GM12878 (cell line): ENCODE measurements around the gene ESM1. TPM values are rescaled to one million over a fixed set of nuclear protein-coding genes. Genes with fewer than 3 reads are reported as not detected.

ENCODE experiments used
- ATAC-seq: fragments of 200-7000 bp; cut with Tn5 transposase; 3 replicates; pipeline ENCODE4 v1.9.1; 2020; ENCODE audit warnings: mild to moderate bottlenecking, moderate library complexity
- BruUV-seq: library from RNA; stranded (reverse); fragments of 400-500 nt; replicated peaks from 2 replicates; lab custom pipeline; 2021; lab: Mats Ljungman, UMichigan
- CTCF ChIA-PET: fragments of 300-600 bp; sonication (Branson Sonifier 250); formaldehyde crosslinking; extraction: SDS; loops from one replicate; lab custom pipeline; 2021; ENCODE audit warnings: inconsistent platforms; lab: Yijun Ruan, JAX
- POLR2A ChIA-PET: fragments of 350-600 bp; formaldehyde crosslinking; extraction: SDS; loops from one replicate; lab custom pipeline; 2021; ENCODE audit warnings: inconsistent platforms; lab: Charles Lee
- RAD21 ChIA-PET: fragments of 300-600 bp; sonication (Branson Sonifier 250); formaldehyde crosslinking; loops from one replicate; lab custom pipeline; 2023; ENCODE audit warnings: antibody characterized with exemption; ENCODE audit not compliant: unreplicated experiment; lab: Charles Lee
- SMC1A ChIA-PET: fragments of 300-600 bp; sonication (Branson Sonifier 250); formaldehyde crosslinking; loops from one replicate; lab custom pipeline; 2023; ENCODE audit not compliant: unreplicated experiment, uncharacterized antibody; lab: Charles Lee
- DNase-seq: peaks from one replicate; pipeline ENCODE4 v3.0.0-alpha.2; 2011; ENCODE audit warnings: low read depth, low spot score
- FAIRE-seq: peaks from 3 replicates; lab custom pipeline; 2011; peaks lifted over from hg19 to GRCh38; lab: Jason Lieb, UNC
- H2AFZ ChIP-seq: 2 replicates; pipeline ENCODE4 v1.6.0; 2011; ENCODE audit warnings: low read depth, low read length, control low read depth; ENCODE audit not compliant: control insufficient read depth
- H3K27ac ChIP-seq: 2 replicates; pipeline ENCODE4 v1.5.1; 2011; ENCODE audit warnings: control low read depth; ENCODE audit not compliant: control insufficient read depth, insufficient read depth
- H3K27me3 ChIP-seq, 2 experiments: replicated peaks in 1 of 2; 2 replicates each; pipeline versions ENCODE4 v1.6.0 to v1.6.1; 2011; ENCODE audit warnings: low read length in 1 of 2; ENCODE audit not compliant: control insufficient read depth in 2 of 2, insufficient read depth in 2 of 2
- H3K36me3 ChIP-seq, 2 experiments: 2 replicates each; pipeline ENCODE4 v1.5.1; 2011; ENCODE audit warnings: low read length in 1 of 2; ENCODE audit not compliant: control insufficient read depth in 2 of 2, insufficient read depth in 2 of 2
- H3K4me1 ChIP-seq: 2 replicates; pipeline ENCODE4 v1.6.1; 2011; ENCODE audit warnings: mild to moderate bottlenecking, low read length, moderate library complexity, mixed read lengths; ENCODE audit not compliant: control insufficient read depth, insufficient read depth
- H3K4me2 ChIP-seq: 2 replicates; pipeline ENCODE4 v1.6.0; 2011; ENCODE audit warnings: control low read depth; ENCODE audit not compliant: control insufficient read depth, insufficient read depth
- H3K4me3 ChIP-seq: fragments of 200-600 bp; sonication (generic); 2 replicates; pipeline ENCODE4 v1.5.1; 2016
- H3K79me2 ChIP-seq: 2 replicates; pipeline ENCODE4 v1.6.0; 2011; ENCODE audit warnings: low read length; ENCODE audit not compliant: control insufficient read depth, insufficient read depth
- H3K9ac ChIP-seq: 2 replicates; pipeline ENCODE4 v1.8.0; 2011; ENCODE audit warnings: low read length, control low read depth, mixed read lengths; ENCODE audit not compliant: control insufficient read depth, insufficient read depth
- H3K9me3 ChIP-seq: replicated peaks from 3 replicates; pipeline ENCODE4 v1.5.1; 2011; ENCODE audit warnings: mild to moderate bottlenecking, low read length; ENCODE audit not compliant: control insufficient read depth, insufficient read depth
- H4K20me1 ChIP-seq: 2 replicates; pipeline ENCODE4 v1.6.0; 2011; ENCODE audit not compliant: control insufficient read depth, insufficient read depth
- BACH1 ChIP-seq: fragments of 450-650 bp; IDR thresholded peaks from 2 replicates; pipeline ENCODE4 v1.6.1; 2017; ENCODE audit warnings: mild to moderate bottlenecking, borderline replicate concordance
- BMI1 ChIP-seq: fragments of 450-650 bp; IDR thresholded peaks from 2 replicates; pipeline ENCODE4 v1.6.1; 2016; ENCODE audit warnings: mild to moderate bottlenecking, moderate library complexity, borderline replicate concordance
- CEBPB ChIP-seq, 2 experiments: fragments of 150-350 bp in 1 of 2; IDR thresholded peaks; 2 replicates each; pipeline ENCODE4 v1.6.1; 2012 to 2014; ENCODE audit warnings: low read depth in 2 of 2, low read length in 2 of 2, borderline replicate concordance in 1 of 2, inconsistent platforms in 1 of 2
- E4F1 ChIP-seq: fragments of 450-650 bp; IDR thresholded peaks from 2 replicates; pipeline ENCODE4 v1.6.1; 2018; ENCODE audit warnings: borderline replicate concordance, mild to moderate bottlenecking; ENCODE audit not compliant: partially characterized antibody
- FOXK2 ChIP-seq: fragments of 450-650 bp; IDR thresholded peaks from 2 replicates; pipeline ENCODE4 v1.6.1; 2017; ENCODE audit warnings: mild to moderate bottlenecking, moderate library complexity
- HDGF ChIP-seq: fragments of 450-650 bp; IDR thresholded peaks from 2 replicates; pipeline ENCODE4 v1.6.1; 2016; ENCODE audit warnings: antibody characterized with exemption
- IKZF2 ChIP-seq, 2 experiments: fragments of 450-650 bp; IDR thresholded peaks; 2 replicates each; pipeline ENCODE4 v1.6.1; 2017; ENCODE audit warnings: mild to moderate bottlenecking in 2 of 2, moderate library complexity in 2 of 2
- JUNB ChIP-seq: IDR thresholded peaks from 2 replicates; pipeline ENCODE4 v1.6.1; 2016; ENCODE audit warnings: antibody characterized with exemption, mild to moderate bottlenecking
- KLF5 ChIP-seq: fragments of 450-650 bp; IDR thresholded peaks from 2 replicates; pipeline ENCODE4 v1.6.1; 2014; ENCODE audit warnings: mild to moderate bottlenecking; ENCODE audit not compliant: partially characterized antibody
- MAX ChIP-seq: IDR thresholded peaks from 2 replicates; pipeline ENCODE4 v1.6.1; 2012; ENCODE audit warnings: low read depth, low read length, improper control_type of control experiment
- MTA2 ChIP-seq: fragments of 450-650 bp; IDR thresholded peaks from 2 replicates; pipeline ENCODE4 v1.6.1; 2016; ENCODE audit warnings: low read depth, mild to moderate bottlenecking, moderate library complexity
- NFXL1 ChIP-seq: fragments of 450-650 bp; IDR thresholded peaks from 2 replicates; pipeline ENCODE4 v1.6.1; 2017; ENCODE audit warnings: antibody characterized with exemption, mild to moderate bottlenecking, borderline replicate concordance
- RAD51 ChIP-seq: fragments of 450-650 bp; IDR thresholded peaks from 2 replicates; pipeline ENCODE4 v1.6.1; 2016; ENCODE audit warnings: moderate library complexity, mild to moderate bottlenecking, inconsistent platforms
- RFX5 ChIP-seq: IDR thresholded peaks from 2 replicates; pipeline ENCODE4 v1.6.1; 2011; ENCODE audit warnings: low read depth, low read length, improper control_type of control experiment
- SMAD1 ChIP-seq: fragments of 450-650 bp; IDR thresholded peaks from 2 replicates; pipeline ENCODE4 v1.6.1; 2018; ENCODE audit warnings: mild to moderate bottlenecking, low read depth; ENCODE audit not compliant: partially characterized antibody
- SMAD5 ChIP-seq: IDR thresholded peaks from 2 replicates; pipeline ENCODE4 v1.6.1; 2016; ENCODE audit warnings: antibody characterized with exemption, low read depth
- SP1 ChIP-seq: IDR thresholded peaks from one replicate; pipeline ENCODE4 v1.6.1; 2011; ENCODE audit warnings: low read depth, low read length
- ZBED1 ChIP-seq: IDR thresholded peaks from 2 replicates; pipeline ENCODE4 v1.6.1; 2016; ENCODE audit warnings: borderline replicate concordance
- WGBS: methylation state at CpG from one replicate; pipeline ENCODE4 v1.1.6; 2016; ENCODE audit warnings: low lambda C conversion rate; ENCODE audit not compliant: insufficient replicate concordance, insufficient coverage; ENCODE audit errors: missing lambda C conversion rate; 5-methylcytosine and 5-hydroxymethylcytosine counted together
- in situ Hi-C: fragments of 300-500 bp; cut with MboI; formaldehyde crosslinking; loops from 9 replicates; pipeline ENCODE4 v1.14.3; 2018; ENCODE audit warnings: mixed read lengths
- intact Hi-C: fragments of 100-400 bp; cut with micrococcal nuclease; formaldehyde crosslinking; loops from one replicate; pipeline ENCODE4 v1.14.2; 2022; ENCODE audit not compliant: unreplicated experiment
- polyA plus RNA-seq, 11 experiments: library from polyadenylated mRNA; depleted of rRNA in 4 of 11; unstranded in 6 of 11; stranded (reverse) in 5 of 11; fragments of >200 nt; fragmentation: Nextera tagmentation in 4 of 11; fragmentation: Illumina TruSeq in 1 of 11; extraction: Ambion mirVana in 4 of 11; extraction: Trizol in 1 of 11; gene quantifications; 1 replicate in 1 of 11; 2 replicates in 10 of 11; pipeline versions ENCODE4 v1.2.1 to v1.2.3, GENCODE V29; 2011 to 2016; ENCODE audit warnings: inconsistent platforms in 2 of 11, missing spikeins in 2 of 11, low read depth in 1 of 11
- total RNA-seq, 4 experiments: library from RNA; depleted of rRNA in 3 of 4; stranded (reverse); fragments of >200 nt in 3 of 4; fragmentation: Illumina TruSeq in 1 of 4; extraction: Trizol in 1 of 4; gene quantifications; 2 replicates each; pipeline versions ENCODE4 v1.2.1 to v1.2.3, GENCODE V29; 2013 to 2021

Gene ESM1
- total and polyA plus RNA-seq, 10 of the 15 experiments (the other 5 are each of a cell fraction or from before 2014, with no cell fraction given): not detected

- Histone ChIP-seq H3K4me2 (no peak overlapping the region), H2AFZ (no peak overlapping the region), H3K9me3 (no peaks in the 10 kb centered on the region), H3K79me2 (no peaks in the 10 kb centered on the region), H3K36me3 (no peaks in the 10 kb centered on the region), H3K4me3 (no peak overlapping the region), H3K9ac (no peak overlapping the region), H3K27ac (no peak overlapping the region), H4K20me1 (no peaks in the 10 kb centered on the region), H3K27me3 (0 out of 4 replicates have a peak, but pooled peaks cover 0 to 5% of the 10 kb centered on the region in 2 experiments), H3K4me1 (no peaks in the 10 kb centered on the region)
- ChIA-PET CTCF (no interaction called here), RAD21 (no interaction called here), SMC1A (interaction anchor here (1.0 kb wide), 1 partner anchor 9 kb away, joined by 3 read pairs; no protein-coding TSS in a partner anchor), POLR2A (no interaction called here)
- BruUV-seq: no TSS peak
- WGBS: 0% methylated on average over 3 of the region's 3 CpGs
- in situ Hi-C loops: no loop called here
- intact Hi-C loops: no loop called here
- TF ChIP-seq SP1: no peak
- FAIRE-seq (no peak), ATAC-seq (no peak), DNase-seq (no peak)
These were observed 42.2 kb upstream of the ESM1 start for GRCh38 chr5:55027595-55027994.

- Histone ChIP-seq H3K36me3 (no peaks in the 10 kb centered on the region), H4K20me1 (no peaks in the 10 kb centered on the region), H3K4me3 (no peak overlapping the region), H3K79me2 (no peaks in the 10 kb centered on the region), H3K27me3 (0 out of 4 replicates have a peak, but pooled peaks cover 0 to 5% of the 10 kb centered on the region in 2 experiments), H3K9me3 (no peaks in the 10 kb centered on the region; the same call in 2 of the 3 replicates), H2AFZ (no peak overlapping the region), H3K9ac (no peak overlapping the region), H3K4me1 (no peaks in the 10 kb centered on the region), H3K27ac (no peak overlapping the region), H3K4me2 (no peak overlapping the region)
- 57% methylated on average over 2 of the region's 2 CpGs for WGBS
- ChIA-PET RAD21 (no interaction called here), CTCF (interaction anchor here (1.2 kb wide), 1 partner anchor 27 kb away, joined by 3 read pairs; no protein-coding TSS in a partner anchor), SMC1A (no interaction called here), POLR2A (no interaction called here)
- DNase-seq (no peak), ATAC-seq (no peak), FAIRE-seq (no peak)
- no TSS peak for BruUV-seq
- in situ Hi-C loops: no loop called here
- intact Hi-C loops: no loop called here
- no peak for TF ChIP-seq NFXL1
- TF ChIP-seq MTA2: no peak
- TF ChIP-seq SMAD1: no peak
- no peak for TF ChIP-seq E4F1
- no peak for TF ChIP-seq ZBED1
- no peak for TF ChIP-seq JUNB
- TF ChIP-seq HDGF: no peak
- no peak for TF ChIP-seq MAX
- TF ChIP-seq BMI1: no peak
- TF ChIP-seq RFX5: no peak
- TF ChIP-seq BACH1: no peak
- TF ChIP-seq RAD51: no peak
- no peak for TF ChIP-seq FOXK2
- no peak for TF ChIP-seq KLF5
- no peak for TF ChIP-seq IKZF2 (IDR thresholded peaks at IDR 0.05)
- no peak for TF ChIP-seq CEBPB (IDR thresholded peaks at IDR 0.05; ENCODE audit: borderline replicate concordance in 1 of 2, low read depth in 2 of 2, low read length in 2 of 2)
- no peak for TF ChIP-seq SMAD5
These were observed 37.1 kb upstream of the ESM1 start for GRCh38 chr5:55022450-55022849.
